HG02642 (cell line): ENCODE data around the gene ZNF547.

ENCODE experiments used
- ATAC-seq: cut with Tn5 transposase; IDR thresholded peaks from one replicate; pipeline ENCODE4 v1.9.1; 2021; ENCODE audit warnings: mild to moderate bottlenecking; ENCODE audit not compliant: unreplicated experiment, poor library complexity

ZNF547 gene

DNA sequence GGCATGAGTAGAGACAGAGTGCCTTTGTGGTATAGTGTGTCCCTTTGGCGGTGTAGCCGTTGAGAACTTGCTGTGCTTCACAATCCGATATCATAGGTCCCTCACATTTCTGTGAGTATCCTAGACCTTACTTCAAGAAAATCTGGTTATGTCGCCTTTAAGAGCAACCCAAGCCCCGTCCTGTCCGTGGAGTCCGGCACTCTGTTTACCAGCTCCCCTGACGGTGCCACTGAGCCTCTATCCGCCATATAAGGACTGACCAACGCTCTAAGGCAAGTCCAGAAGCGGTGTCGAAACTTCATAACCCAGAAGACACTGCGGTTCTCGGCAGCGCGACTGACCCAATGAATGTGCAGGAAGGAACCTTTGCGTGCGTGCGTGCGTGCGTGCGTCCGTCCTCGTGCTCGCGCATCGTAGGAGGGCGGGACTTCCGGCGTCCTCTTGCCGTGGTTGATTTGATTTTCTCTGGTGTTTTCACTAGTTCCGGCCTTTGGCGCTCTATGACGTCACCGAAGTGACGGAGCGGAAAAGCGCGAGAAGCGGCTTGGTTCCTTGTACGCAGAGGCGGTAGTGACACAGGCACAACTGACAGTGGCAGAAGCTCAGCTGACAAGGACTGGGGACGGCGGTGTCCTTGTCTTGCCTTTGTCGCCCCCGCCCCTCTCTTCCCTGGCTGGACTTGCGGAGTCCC, at the start of gene ZNF547, which contains the start of gene TRAPPC2B:
Gene ZNF547, plus strand, starts transcription at position 555 of the 691 bp plus-strand sequence. CDS start 5,005 bp downstream, outside the sequence.
Gene TRAPPC2B, plus strand, starts transcription at position 555 of the 691 bp plus-strand sequence. CDS start 1,283 bp downstream, outside the sequence.
- peak; percentile 94 for ATAC-seq

DNA sequence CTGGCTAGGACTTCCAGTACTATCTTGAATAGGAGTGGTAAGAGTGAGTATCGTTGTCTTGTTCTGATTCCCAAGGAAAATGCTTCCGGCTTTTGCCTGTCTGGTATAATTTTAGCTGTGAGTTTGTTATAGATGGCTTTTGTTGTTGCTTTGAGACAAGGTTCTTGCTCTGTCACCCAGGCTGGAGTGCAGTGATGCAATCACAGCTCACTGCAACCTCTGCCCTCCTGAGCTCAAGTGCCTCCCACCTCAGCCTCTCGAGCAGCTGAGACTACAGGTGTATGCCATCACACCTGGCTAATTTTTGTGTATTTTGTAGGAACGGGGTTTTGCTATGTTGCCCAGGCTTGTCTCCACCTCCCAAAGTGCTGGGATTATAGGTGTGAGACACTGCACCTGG, 49.2 kb upstream of the ZNF547 start:
- ATAC-seq, result no peak

DNA sequence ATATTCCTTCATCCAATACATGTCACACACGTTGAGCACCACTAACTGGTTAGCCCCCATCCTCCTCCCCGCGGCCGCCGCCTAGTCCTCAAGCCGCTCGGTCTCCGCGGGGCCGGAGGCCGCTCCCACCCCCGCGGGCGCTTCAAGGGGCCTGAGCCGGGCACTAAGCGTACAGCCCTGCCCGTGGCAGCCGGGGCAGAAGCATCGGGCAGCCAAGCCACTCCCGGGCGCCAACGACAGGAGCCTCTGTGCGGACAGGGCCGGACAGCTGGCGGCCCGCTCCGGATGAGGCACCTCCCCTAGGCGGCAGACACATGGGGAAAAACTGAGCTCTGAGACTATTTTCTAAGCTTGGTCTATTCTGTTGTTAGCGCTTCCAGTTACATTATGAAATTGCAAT, 45.8 kb upstream of the ZNF547 start:
- no peak for ATAC-seq

DNA sequence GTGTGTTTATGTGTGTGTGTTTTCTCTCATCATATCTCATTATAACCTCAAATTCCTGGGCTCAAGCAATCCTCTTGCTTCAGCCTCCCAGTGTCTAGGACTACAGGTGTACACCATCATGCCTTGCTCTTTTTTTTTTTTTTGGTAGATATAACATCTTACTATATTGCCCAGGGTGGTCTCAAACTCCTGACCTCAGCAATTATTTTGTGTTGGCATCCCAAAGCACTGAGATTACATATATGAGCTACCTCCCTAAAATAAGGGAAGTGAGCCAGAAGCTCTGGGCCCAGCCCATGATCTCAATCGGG, 43.5 kb upstream of the ZNF547 start:
- ATAC-seq, result no peak

DNA sequence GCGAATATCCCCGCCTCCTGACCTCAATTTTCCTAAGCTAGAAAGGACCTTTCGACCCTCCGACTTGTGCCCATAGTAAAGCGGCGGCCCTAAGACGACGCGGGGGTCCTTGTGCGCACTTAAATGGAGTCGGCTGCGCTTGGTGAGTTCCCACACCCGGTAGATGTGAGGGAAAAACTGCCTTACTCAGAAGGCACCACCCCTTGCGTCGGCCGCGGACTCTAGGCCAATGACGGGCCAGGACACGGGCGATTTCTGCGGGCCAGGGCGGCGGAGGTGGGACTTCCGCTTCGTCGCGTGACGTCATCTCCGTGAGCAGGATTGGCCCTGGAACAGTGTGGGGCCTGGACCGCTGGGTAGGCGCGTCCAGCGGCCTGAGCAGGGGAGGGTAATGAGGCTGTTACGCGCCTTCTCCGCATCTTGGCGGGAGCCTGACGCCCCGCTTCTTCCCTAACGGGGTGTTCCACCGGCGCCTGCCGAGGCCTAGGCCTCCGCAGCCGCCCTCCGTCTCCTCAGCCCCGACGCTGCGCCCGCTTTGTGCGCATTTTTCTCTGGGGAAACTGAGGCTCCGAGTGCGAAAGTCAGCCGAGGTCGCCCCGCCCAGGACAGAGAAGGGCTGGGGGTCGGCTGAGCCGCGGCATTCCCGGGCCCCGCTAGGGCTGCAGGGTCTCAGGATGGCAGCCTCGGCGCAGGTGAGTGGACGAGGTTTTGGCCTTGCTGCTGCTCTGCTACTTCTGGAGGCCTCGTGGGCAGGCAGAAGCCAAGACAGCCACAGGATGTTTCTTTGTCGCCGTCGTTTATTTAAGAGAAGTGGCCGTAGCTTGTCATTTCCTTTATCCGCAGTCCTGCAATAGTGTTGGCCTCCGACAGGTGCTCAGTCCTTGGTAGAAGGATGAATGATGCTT, 42.9 kb upstream of the ZNF547 start, which contains the start of gene ZNF543:
Gene ZNF543, plus strand, starts transcription at position 293 of the 905 bp plus-strand sequence. Its CDS starts 382 bp downstream, at position 675.
- ATAC-seq, result peak; percentile 99

DNA sequence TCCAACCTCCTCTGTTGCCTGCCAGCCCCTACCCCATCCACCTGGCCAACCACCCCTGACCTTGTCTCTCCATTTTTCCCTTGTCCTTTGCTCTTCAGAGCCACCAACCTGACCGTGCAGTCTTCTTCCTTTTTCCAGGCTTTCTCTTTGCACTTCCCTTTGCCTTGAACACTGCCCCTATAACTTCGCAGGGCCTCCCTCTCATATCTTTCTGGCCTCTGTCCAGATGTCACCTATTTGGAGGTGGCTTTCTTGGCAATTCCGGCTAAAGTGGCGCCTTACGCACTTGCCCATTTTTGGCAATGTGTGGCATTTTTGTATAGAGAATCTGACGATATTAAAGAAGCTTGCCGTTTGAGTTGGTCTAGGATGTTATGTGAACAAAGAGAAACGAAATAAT, 42.2 kb upstream of the ZNF547 start:
- no peak for ATAC-seq

DNA sequence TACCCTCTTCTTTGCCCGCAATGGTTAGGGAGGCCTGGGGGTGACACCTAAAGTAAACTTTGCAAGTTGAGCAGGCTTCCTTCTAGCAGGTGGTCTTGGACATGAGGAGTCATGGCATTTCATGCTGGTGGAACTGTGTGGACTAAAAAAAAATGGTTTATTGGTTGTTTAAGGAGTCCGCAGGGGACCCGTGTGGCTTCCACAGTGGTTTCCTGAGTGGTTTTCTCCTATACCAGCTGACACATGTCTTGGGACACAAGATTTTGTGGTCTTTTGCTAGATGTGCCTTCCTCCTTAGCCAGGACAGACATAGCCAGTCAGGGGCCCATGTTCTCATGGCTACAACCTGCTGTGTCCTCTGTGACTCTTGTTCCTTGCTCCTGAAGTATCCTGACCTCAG, 41.6 kb upstream of the ZNF547 start:
- ATAC-seq, result no peak

DNA sequence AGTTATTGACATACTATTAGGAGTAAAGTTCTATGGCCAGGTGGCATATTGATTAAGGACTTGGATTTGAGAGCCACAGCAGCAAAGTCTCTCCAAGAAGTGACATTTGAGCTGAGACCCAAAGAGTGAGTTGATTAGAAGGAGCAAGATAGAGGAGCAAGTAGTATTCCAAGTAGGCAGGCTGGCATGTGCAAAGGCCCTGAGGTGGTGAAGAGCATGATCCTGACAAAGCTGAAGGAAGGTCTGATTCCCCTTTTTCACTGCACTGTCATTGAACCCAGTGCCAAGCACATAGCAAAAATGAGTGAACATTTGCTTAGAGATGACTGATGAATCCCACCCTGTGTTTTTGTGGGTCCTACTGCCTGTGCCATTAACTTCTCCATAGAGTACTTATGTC, 38.4 kb upstream of the ZNF547 start:
- ATAC-seq, result no peak

DNA sequence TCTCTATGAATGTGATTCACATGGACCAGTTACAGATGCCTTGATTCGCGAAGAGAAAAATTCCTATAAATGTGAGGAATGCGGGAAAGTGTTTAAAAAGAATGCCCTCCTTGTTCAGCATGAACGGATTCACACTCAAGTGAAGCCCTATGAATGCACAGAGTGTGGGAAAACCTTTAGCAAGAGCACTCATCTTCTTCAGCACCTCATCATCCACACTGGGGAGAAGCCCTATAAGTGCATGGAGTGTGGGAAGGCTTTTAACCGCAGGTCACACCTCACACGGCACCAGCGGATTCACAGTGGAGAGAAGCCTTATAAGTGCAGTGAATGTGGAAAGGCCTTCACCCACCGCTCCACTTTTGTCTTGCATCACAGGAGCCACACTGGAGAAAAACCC, 35.4 kb upstream of the ZNF547 start:
- ATAC-seq, result no peak

DNA sequence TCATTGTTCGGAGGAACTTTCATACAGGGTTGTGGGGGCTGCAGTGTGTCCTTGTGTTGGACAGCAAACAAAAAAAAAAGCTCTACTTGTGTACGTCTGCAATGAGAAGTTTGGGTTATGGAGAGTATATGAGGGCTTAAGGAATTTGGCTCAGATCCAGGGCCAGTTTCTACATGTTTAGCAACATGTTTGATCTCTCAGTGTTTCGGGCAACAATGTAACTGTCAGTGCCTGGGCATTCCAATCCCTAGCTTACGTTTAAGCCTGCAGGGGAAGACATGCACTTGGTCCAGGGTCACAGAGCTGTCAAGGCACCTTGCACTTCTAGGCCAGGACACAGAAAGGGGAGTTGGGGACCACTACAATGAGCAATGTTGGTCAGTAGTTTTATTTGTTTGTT, 29.2 kb upstream of the ZNF547 start:
- ATAC-seq, result no peak

DNA sequence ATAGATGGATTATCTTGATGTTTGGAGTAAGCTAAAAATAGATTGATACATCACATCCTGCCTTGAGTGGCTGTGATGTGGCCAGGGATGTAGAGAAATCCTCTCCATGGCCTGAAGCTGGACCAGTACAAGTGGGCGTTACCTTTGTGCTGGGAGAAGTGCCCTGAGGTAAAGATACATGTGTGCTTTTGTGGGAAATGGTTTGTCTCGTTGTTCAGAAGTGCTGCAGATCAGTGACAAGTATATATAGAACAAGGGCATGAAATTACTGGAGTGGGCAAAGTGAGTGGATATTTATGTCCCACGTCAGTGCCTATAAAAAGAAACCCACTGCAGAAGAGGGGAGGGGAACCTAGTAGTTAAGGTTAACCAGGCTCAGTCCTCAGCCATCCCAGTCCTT, 24.5 kb upstream of the ZNF547 start:
- ATAC-seq, result no peak

DNA sequence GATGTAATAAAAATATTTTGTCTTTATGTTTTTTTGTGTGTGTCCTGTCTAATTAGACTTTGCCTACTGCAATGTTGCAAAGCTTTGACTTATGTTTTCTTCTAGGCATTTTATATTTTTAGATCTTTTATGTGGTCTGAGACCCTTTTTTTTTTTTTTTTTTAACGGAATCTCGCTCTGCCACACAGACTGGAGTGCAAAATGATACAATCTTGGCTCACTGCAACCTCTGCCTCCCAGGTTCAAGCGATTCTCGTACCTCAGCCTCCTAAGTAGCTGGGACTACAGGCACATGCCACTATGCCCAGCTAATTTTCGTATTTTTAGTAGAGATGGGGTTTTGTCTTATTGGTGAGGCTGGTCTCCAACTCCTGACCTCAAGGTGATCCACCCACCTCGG, 20.8 kb upstream of the ZNF547 start:
- ATAC-seq, result no peak

DNA sequence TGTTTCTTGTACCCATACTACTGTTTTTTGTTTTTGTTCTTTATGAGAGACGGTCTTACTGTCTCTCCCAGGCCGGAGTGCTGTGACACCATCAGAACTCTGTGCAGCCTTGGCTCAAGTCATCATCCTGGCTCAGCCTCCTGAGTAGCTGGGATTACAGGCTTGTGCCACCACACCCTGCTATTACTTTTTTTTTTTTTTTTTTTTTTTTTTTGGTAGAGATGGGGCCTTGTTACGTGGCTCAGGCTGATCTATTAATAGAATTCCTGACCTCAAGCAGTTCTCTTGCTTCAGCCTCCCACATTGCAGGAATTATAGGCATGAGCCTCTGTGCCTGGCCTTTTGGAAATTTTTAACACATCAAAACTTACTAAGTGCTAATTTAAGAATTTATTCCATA, 15.2 kb upstream of the ZNF547 start:
- no peak for ATAC-seq

DNA sequence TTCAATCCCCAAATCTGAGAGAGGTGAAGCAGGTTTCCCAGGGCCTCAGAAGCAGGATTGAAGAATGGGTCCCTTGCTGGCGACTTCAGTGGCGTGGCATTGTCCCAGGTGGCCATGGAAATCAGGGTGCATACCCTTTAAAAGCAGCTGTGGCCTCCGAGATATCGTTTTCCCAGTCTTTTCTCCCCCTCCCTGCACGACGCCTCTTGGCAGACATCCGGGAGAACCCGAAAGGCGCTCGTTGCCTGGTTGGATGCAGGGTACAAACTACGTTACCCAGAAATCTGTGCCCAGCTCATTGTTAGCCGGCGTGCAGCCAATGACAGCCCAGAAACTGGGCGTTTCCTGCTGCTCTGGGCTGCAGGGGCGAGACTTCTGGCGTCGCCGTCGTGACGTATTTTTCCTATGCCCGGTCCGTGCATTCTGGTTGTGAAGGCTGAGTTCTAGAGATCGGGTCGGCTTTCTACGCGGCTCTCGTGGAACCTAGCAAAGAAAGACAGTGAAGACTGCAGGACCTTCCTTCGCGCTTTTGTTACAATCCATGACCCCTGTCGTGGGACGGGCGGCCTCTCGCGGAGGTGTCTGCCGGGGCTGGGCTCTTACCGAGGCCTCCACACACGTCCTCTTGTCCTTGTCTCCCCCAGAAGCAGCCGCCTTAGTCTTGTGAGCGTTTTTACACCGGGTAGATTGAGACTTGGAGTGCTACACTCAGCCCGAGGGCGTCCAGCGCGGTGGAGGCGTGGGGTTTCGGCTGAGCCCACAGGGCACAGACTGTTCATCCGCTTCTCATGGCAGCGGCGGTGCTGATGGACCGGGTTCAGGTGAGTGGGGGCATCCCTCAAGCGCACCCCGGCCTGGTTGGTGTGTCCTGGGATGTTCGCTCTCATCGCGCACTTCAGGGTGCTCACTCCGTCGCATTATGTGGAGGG, 12.2 kb upstream of the ZNF547 start, which contains the start of gene ZNF304:
Gene ZNF304, plus strand, starts transcription at position 395 of the 929 bp plus-strand sequence. Its CDS starts 394 bp downstream, at position 789.
- peak; percentile 98 for ATAC-seq

DNA sequence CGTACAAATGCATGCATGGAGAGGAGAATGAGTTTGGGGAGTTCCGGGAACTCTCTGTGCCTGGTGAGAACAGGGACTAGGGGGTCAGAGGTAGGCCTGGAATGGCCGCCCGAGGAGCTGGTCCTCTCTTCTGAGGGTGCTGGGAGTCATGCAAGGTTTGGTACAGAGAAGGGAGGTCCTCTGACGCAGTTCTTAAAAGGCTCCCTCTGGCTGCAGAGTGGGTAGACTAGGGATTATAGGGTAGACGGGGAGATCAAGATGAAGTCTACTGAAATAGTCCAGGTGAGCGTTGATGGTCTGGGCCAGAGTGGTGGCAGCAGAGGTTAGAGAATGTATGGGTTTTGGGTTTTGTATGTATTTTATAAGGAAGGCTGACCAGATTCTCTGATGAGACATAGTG, 11.5 kb upstream of the ZNF547 start:
- no peak for ATAC-seq

DNA sequence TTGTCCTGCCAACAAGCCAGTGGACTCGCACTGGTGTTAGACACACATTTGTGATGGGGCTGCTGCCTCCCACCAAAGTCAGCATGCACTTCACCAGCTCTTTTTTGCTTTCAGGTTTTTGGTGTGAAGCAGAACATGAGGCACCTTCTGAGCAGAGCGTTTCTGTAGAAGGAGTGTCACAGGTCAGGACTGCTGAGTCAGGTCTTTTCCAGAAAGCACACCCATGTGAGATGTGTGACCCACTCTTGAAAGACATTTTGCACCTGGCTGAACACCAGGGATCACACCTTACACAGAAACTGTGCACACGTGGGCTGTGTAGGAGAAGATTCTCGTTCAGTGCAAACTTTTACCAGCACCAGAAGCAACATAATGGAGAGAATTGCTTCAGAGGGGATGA, 7.4 kb upstream of the ZNF547 start:
- ATAC-seq, result no peak

DNA sequence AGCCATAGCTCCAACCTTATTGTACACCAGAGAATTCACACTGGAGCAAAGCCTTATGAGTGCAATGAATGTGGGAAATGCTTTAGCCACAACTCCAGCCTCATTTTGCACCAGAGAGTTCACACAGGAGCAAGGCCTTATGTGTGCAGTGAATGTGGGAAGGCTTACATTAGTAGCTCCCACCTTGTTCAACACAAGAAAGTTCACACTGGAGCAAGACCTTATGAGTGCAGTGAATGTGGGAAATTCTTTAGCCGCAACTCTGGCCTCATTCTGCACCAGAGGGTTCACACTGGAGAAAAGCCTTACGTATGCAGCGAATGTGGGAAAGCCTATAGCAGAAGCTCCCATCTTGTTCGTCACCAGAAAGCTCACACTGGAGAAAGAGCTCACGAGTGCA, 5.9 kb upstream of the ZNF547 start:
- ATAC-seq, result no peak

DNA sequence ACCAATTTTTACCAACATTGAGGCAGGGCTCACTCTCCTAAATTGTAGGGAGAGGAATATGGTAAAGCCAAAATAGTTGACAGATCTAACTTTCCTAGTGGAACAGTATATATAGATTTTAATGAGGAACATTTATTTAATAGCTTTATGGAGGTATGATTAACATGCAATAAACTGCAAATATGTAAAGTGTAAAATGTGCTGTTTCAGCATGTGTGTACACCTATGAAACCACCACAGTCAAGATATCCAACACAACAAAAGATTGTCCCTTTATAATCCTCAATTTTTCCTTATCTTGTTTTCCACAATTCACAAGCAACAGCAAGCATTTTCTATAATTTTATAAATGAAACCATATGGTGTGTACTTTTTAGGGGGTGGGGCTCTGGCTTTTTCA, 4.1 kb upstream of the ZNF547 start:
- no peak for ATAC-seq

DNA sequence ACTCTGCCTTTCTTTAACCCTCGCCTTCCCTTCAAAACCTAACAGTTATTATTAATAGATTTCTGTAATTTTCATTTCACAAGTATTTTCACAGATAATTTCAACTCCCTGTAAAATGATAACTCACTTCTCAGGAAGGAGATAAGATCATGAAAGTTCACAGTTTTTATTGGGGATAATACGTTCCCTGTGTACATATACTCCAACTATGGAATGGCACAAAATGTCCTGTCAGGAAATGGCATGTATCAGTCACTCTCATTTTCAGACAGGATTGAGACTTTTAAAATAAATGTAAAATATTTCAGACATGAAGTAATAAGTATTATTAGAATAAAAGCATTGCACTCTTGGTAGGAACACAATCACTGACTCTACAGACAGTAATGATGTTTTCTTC, 932 bp upstream of the ZNF547 start:
- no peak for ATAC-seq

DNA sequence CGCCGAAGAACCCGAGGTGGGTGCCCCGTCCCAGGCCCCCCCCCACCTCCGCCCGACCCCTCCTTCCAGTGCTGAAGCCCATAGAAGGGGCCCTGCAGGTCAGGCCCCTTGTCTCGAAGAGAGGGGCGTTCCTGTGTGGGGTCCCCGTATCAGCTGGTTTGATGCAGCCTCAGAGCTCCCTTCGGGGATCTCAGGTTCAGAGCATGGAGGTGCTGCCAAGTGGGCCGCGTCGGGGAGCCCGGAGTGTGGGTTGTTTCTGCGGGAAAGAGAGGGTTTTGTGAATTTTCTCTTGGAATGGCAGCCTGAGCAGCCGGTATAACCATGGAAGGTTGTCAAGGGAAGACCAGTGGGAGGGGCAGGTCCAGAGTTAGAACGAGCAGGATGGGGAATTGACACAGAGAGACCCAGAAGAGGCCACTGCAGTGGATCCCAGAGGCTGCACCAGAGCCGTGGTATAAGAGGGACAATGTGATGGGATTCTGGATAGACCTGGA, 384 bp downstream of the ZNF547 start:
- ATAC-seq, result peak; percentile 20
